Measurements from ENCODE around the gene LEF1. TPM values are rescaled to one million over a fixed set of nuclear protein-coding genes. Genes with fewer than 3 reads are reported as not detected.

The LEF1 gene
- total RNA-seq, 1 experiment from 2014 or later, result 0.79 TPM

DNA sequence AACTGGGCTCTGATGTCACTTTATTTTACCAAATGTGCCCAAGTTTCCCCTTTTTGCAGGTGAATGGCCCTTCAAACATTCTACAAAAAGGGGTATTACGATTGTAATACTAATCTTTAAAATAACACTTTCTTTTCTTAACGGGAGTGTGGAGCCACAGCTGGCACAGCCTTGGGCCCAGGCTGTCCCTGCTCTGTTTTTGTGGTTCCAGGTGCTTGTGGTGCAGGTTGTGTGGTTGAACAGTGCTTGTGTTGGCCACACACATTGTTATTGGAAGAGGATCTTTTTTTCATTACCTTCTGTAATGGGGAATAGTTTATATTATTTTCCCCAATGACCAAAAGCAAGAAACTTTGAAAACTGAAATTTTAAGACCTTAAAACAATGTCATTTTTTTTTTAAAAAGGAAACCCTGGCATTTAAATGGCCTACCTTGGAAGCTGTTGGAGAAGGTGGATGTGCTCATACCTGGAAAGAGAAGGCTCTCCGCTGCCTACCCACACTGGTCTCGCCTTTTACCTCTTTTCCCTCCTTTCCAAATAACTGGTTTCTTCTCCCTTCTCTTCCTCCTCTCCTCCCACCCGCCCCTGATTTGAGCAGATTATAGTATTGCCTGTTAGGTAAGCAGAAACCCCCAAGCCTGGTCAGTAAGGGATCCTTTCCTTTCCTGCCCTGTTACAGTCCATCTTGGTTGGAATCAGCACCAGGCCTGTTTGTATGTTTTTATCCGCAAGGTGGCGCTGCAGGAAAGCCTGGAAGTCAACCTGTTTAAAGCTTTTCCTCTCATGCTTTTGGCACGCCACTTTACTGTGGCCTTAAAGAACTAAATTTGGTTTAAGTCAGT is 150.5 kb downstream of the LEF1 start:
- Histone ChIP-seq H3K9me2 (ENCODE audit: insufficient read depth) (no peaks in the 10 kb centered on the region), H3K4me3 (replicated peaks in 1 of 2; ENCODE audit: low read depth in 1 of 2, low read length in 2 of 2) (no peak overlapping the region), H3K9ac (ENCODE audit: low read length) (no peak overlapping the region), H2AFZ (ENCODE audit: low read depth, low read length, poor library complexity, severe bottlenecking) (no peak overlapping the region), H3K9me3 (ENCODE audit: control insufficient read depth in 1 of 2, insufficient read depth in 1 of 2, low read depth in 1 of 2, low read length in 2 of 2) (no peaks in the 10 kb centered on the region), H3K27me3 (ENCODE audit: insufficient read depth, low read length) (no peaks in the 10 kb centered on the region), H3K4me2 (ENCODE audit: low read length) (no peak overlapping the region), H3K36me3 (ENCODE audit: control insufficient read depth in 1 of 2, insufficient read depth in 2 of 2, low read length in 2 of 2) (peaks cover 5 to 7% of the 10 kb centered on the region in 2 experiments; a peak in 2 of 4 replicates), H3K4me1 (ENCODE audit: control insufficient read depth in 1 of 2, insufficient read depth in 2 of 2, low read length in 2 of 2) (no peaks in the 10 kb centered on the region), H3K79me2 (ENCODE audit: insufficient read depth, low read length) (no peaks in the 10 kb centered on the region), H3K27ac (ENCODE audit: low read depth, low read length) (no peak overlapping the region), H4K20me1 (ENCODE audit: insufficient read depth) (no peaks in the 10 kb centered on the region)
- POLR2A ChIA-PET, result no interaction called here
- DNase-seq (ENCODE audit: low read depth, low spot score), result peak; percentile 55
- RAD21 ChIA-PET (ENCODE audit: low non-redundant PET in 1 of 2, low total read pairs in 2 of 2, uncharacterized antibody in 2 of 2, unreplicated experiment in 2 of 2), result interaction anchor here (0.6 to 0.9 kb wide), 4 partner anchors 19 to 554 kb away, joined by 3 to 6 read pairs (median 3); no protein-coding TSS in a partner anchor
- TF ChIP-seq, protein P1, sequence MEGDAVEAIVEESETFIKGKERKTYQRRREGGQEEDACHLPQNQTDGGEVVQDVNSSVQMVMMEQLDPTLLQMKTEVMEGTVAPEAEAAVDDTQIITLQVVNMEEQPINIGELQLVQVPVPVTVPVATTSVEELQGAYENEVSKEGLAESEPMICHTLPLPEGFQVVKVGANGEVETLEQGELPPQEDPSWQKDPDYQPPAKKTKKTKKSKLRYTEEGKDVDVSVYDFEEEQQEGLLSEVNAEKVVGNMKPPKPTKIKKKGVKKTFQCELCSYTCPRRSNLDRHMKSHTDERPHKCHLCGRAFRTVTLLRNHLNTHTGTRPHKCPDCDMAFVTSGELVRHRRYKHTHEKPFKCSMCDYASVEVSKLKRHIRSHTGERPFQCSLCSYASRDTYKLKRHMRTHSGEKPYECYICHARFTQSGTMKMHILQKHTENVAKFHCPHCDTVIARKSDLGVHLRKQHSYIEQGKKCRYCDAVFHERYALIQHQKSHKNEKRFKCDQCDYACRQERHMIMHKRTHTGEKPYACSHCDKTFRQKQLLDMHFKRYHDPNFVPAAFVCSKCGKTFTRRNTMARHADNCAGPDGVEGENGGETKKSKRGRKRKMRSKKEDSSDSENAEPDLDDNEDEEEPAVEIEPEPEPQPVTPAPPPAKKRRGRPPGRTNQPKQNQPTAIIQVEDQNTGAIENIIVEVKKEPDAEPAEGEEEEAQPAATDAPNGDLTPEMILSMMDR (IDR thresholded peaks at IDR 0.05 in 2 of 3, conservative IDR thresholded peaks at IDR 0.05 in 1 of 3; ENCODE audit: borderline replicate concordance in 1 of 3, insufficient read depth in 1 of 3, low read depth in 2 of 3, low read length in 2 of 3), result peak; percentile 60 to 92 (median 80); a peak in 5 of 6 replicates
- TF ChIP-seq CBX3 (IDR thresholded peaks at IDR 0.05; ENCODE audit: low read depth) (no peak), RAD21 (IDR thresholded peaks at IDR 0.05; ENCODE audit: low read depth) (peak; percentile 79)
- intact Hi-C loops (cut with micrococcal nuclease), result loop anchor here (2.0 to 10.0 kb wide), 4 partner anchors 475 to 1387 kb away; no protein-coding TSS in a partner anchor
- ATAC-seq, result peak; percentile 90
- BruUV-seq (replicated peaks), result no TSS peak
- CTCF ChIA-PET, result interaction anchor here (0.6 to 2.6 kb wide), 16 partner anchors 9 to 765 kb away, joined by 3 to 30 read pairs (median 4); no protein-coding TSS in a partner anchor

DNA sequence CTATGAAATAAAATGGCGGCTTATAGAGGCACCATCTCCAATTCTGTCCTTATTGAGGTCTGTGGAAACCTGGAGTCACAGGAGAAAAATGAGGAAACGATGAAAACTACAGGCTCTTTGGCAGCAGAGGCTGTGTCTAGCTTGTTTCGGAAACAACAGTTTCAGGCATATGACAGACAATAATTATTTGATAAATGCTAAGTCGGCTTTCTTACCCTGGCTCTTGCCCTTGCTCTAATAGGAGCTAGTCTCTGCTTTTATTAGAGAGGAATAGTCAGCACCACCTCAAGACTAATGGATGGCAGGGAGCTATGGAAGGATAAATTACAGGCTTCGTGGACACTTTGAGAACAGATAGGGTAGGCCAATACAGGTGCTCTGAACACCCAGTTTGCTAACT is 154.8 kb downstream of the LEF1 start:
- Histone ChIP-seq H2AFZ (ENCODE audit: low read depth, low read length, poor library complexity, severe bottlenecking) (no peak overlapping the region), H3K4me2 (ENCODE audit: low read length) (no peak overlapping the region), H3K79me2 (ENCODE audit: insufficient read depth, low read length) (no peaks in the 10 kb centered on the region), H3K9ac (ENCODE audit: low read length) (no peak overlapping the region), H3K36me3 (ENCODE audit: control insufficient read depth in 1 of 2, insufficient read depth in 2 of 2, low read length in 2 of 2) (peaks cover 6 to 7% of the 10 kb centered on the region in 2 experiments; a peak in 2 of 4 replicates), H3K4me1 (ENCODE audit: control insufficient read depth in 1 of 2, insufficient read depth in 2 of 2, low read length in 2 of 2) (no peaks in the 10 kb centered on the region), H3K27ac (ENCODE audit: low read depth, low read length) (no peak overlapping the region), H3K9me2 (ENCODE audit: insufficient read depth) (no peaks in the 10 kb centered on the region), H3K27me3 (ENCODE audit: insufficient read depth, low read length) (no peaks in the 10 kb centered on the region), H3K4me3 (replicated peaks in 1 of 2; ENCODE audit: low read depth in 1 of 2, low read length in 2 of 2) (no peak overlapping the region), H3K9me3 (ENCODE audit: control insufficient read depth in 1 of 2, insufficient read depth in 1 of 2, low read depth in 1 of 2, low read length in 2 of 2) (no peaks in the 10 kb centered on the region), H4K20me1 (ENCODE audit: insufficient read depth) (no peaks in the 10 kb centered on the region)
- no peak for ATAC-seq
- ChIA-PET RAD21 (ENCODE audit: low non-redundant PET in 1 of 2, low total read pairs in 2 of 2, uncharacterized antibody in 2 of 2, unreplicated experiment in 2 of 2) (no interaction called here), CTCF (no interaction called here), POLR2A (no interaction called here)
- BruUV-seq (replicated peaks), result no TSS peak
- intact Hi-C loops (cut with micrococcal nuclease), result loop anchor here (10.0 kb wide), 1 partner anchor 1391 kb away; no protein-coding TSS in a partner anchor
- DNase-seq (ENCODE audit: low read depth, low spot score), result no peak
- TF ChIP-seq POLR2AphosphoS5 (IDR thresholded peaks at IDR 0.05; ENCODE audit: low read depth, low read length), result no peak
- TF ChIP-seq, protein P2, sequence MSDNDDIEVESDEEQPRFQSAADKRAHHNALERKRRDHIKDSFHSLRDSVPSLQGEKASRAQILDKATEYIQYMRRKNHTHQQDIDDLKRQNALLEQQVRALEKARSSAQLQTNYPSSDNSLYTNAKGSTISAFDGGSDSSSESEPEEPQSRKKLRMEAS (IDR thresholded peaks at IDR 0.05), result no peak
- TF ChIP-seq JUND (IDR thresholded peaks at IDR 0.05), result no peak
- TF ChIP-seq, protein P3, sequence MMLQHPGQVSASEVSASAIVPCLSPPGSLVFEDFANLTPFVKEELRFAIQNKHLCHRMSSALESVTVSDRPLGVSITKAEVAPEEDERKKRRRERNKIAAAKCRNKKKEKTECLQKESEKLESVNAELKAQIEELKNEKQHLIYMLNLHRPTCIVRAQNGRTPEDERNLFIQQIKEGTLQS (IDR thresholded peaks at IDR 0.05), result no peak
- TF ChIP-seq SP1 (IDR thresholded peaks at IDR 0.05; ENCODE audit: low read depth), result no peak
- TF ChIP-seq EGR1 (IDR thresholded peaks at IDR 0.05; ENCODE audit: low read depth), result no peak
- TF ChIP-seq, protein P4, sequence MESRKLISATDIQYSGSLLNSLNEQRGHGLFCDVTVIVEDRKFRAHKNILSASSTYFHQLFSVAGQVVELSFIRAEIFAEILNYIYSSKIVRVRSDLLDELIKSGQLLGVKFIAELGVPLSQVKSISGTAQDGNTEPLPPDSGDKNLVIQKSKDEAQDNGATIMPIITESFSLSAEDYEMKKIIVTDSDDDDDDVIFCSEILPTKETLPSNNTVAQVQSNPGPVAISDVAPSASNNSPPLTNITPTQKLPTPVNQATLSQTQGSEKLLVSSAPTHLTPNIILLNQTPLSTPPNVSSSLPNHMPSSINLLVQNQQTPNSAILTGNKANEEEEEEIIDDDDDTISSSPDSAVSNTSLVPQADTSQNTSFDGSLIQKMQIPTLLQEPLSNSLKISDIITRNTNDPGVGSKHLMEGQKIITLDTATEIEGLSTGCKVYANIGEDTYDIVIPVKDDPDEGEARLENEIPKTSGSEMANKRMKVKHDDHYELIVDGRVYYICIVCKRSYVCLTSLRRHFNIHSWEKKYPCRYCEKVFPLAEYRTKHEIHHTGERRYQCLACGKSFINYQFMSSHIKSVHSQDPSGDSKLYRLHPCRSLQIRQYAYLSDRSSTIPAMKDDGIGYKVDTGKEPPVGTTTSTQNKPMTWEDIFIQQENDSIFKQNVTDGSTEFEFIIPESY (IDR thresholded peaks at IDR 0.05; ENCODE audit: extremely low read depth, insufficient replicate concordance, low read length), result no peak
- TF ChIP-seq EZH2phosphoT487 (IDR thresholded peaks at IDR 0.05; ENCODE audit: borderline replicate concordance), result no peak
- no peak for TF ChIP-seq RAD21 (IDR thresholded peaks at IDR 0.05; ENCODE audit: low read depth)
- no peak for TF ChIP-seq ZFX (IDR thresholded peaks at IDR 0.05)
